ENCODE measurements around the gene LYZL1. TPM values are rescaled to one million over a fixed set of nuclear protein-coding genes. Genes with fewer than 3 reads are reported as not detected.

The LYZL1 gene
- total RNA-seq, 1 donor from 2014 or later: not detected

- H3K79me2 ChIP-seq (ENCODE audit: low read depth): no peaks in the 10 kb centered on the region
- H2AFZ ChIP-seq (replicated peaks): no peak overlapping the region
- peaks cover 10% of the 10 kb centered on the region for H3F3A ChIP-seq (ENCODE audit: low read depth)
- no peak overlapping the region for H3K9ac ChIP-seq
- peaks cover 3% of the 10 kb centered on the region for H3K27me3 Mint-ChIP-seq (ENCODE audit: insufficient read depth, low read depth)
- H3K27ac Mint-ChIP-seq: peak overlapping the region; percentile 35
- no peaks in the 10 kb centered on the region for H3K27me3 ChIP-seq
- H3K4me2 ChIP-seq: no peak overlapping the region
- H3K36me3 Mint-ChIP-seq: no peaks in the 10 kb centered on the region
- peaks cover 17% of the 10 kb centered on the region for H3K4me1 ChIP-seq
- no peak overlapping the region for H3K4me3 ChIP-seq
- no peaks in the 10 kb centered on the region for H3K9me3 ChIP-seq (ENCODE audit: low read depth)
- no peak for TF ChIP-seq EZH2 (IDR thresholded peaks at IDR 0.05)
- TF ChIP-seq EZH2phosphoT487 (IDR thresholded peaks at IDR 0.05): no peak
- no peak for TF ChIP-seq CTCF (IDR thresholded peaks at IDR 0.05)
- H4K20me1 ChIP-seq (ENCODE audit: low read depth): no peaks in the 10 kb centered on the region
- DNase-seq (ENCODE audit: low spot score): no peak
- H3K36me3 ChIP-seq: no peaks in the 10 kb centered on the region
- H3K4me3 Mint-ChIP-seq: no peak overlapping the region
- peaks cover 4% of the 10 kb centered on the region for H3K9me3 Mint-ChIP-seq
- H3K27ac ChIP-seq: no peak overlapping the region
- peaks cover 24% of the 10 kb centered on the region for H3K4me1 Mint-ChIP-seq
These were observed 23.6 kb upstream of the LYZL1 start for GRCh38 chr10:29265210-29265768.

- no peak overlapping the region for H3K9ac ChIP-seq
- no peak overlapping the region for H3K27ac ChIP-seq
- peaks cover 17% of the 10 kb centered on the region for H3K4me1 ChIP-seq
- peaks cover 10% of the 10 kb centered on the region for H3F3A ChIP-seq (ENCODE audit: low read depth)
- H4K20me1 ChIP-seq (ENCODE audit: low read depth): no peaks in the 10 kb centered on the region
- H3K79me2 ChIP-seq (ENCODE audit: low read depth): no peaks in the 10 kb centered on the region
- no peaks in the 10 kb centered on the region for H3K27me3 Mint-ChIP-seq (ENCODE audit: insufficient read depth, low read depth)
- H3K27ac Mint-ChIP-seq: peak overlapping the region; percentile 69
- peaks cover 9% of the 10 kb centered on the region for H3K9me3 Mint-ChIP-seq
- H3K4me3 Mint-ChIP-seq: no peak overlapping the region
- H3K9me3 ChIP-seq (ENCODE audit: low read depth): no peaks in the 10 kb centered on the region
- DNase-seq (ENCODE audit: low spot score): peak; percentile 84
- TF ChIP-seq EZH2phosphoT487 (IDR thresholded peaks at IDR 0.05): no peak
- TF ChIP-seq CTCF (IDR thresholded peaks at IDR 0.05): no peak
- no peak for TF ChIP-seq EZH2 (IDR thresholded peaks at IDR 0.05)
- no peaks in the 10 kb centered on the region for H3K36me3 ChIP-seq
- peak overlapping the region; percentile 58 for H3K4me2 ChIP-seq
- H3K27me3 ChIP-seq: no peaks in the 10 kb centered on the region
- no peak overlapping the region for H3K4me3 ChIP-seq
- peak overlapping the region; percentile 7 for H2AFZ ChIP-seq (replicated peaks)
- peaks cover 24% of the 10 kb centered on the region for H3K4me1 Mint-ChIP-seq
- H3K36me3 Mint-ChIP-seq: no peaks in the 10 kb centered on the region
These were observed 22.2 kb upstream of the LYZL1 start for GRCh38 chr10:29266641-29267040.

- no peak overlapping the region for H2AFZ ChIP-seq (replicated peaks)
- H3K79me2 ChIP-seq (ENCODE audit: low read depth): no peaks in the 10 kb centered on the region
- H3K9me3 ChIP-seq (ENCODE audit: low read depth): no peaks in the 10 kb centered on the region
- H3K27me3 Mint-ChIP-seq (ENCODE audit: insufficient read depth, low read depth): no peaks in the 10 kb centered on the region
- no peaks in the 10 kb centered on the region for H4K20me1 ChIP-seq (ENCODE audit: low read depth)
- TF ChIP-seq EZH2 (IDR thresholded peaks at IDR 0.05) (no peak), CTCF (IDR thresholded peaks at IDR 0.05) (no peak), EZH2phosphoT487 (IDR thresholded peaks at IDR 0.05) (no peak)
- no peaks in the 10 kb centered on the region for H3K36me3 Mint-ChIP-seq
- H3F3A ChIP-seq (ENCODE audit: low read depth): peaks cover 10% of the 10 kb centered on the region
- no peak overlapping the region for H3K4me2 ChIP-seq
- no peaks in the 10 kb centered on the region for H3K36me3 ChIP-seq
- no peak overlapping the region for H3K4me3 Mint-ChIP-seq
- H3K27ac Mint-ChIP-seq: no peak overlapping the region
- no peak overlapping the region for H3K27ac ChIP-seq
- H3K9ac ChIP-seq: no peak overlapping the region
- DNase-seq (ENCODE audit: low spot score): no peak
- H3K9me3 Mint-ChIP-seq: peaks cover 9% of the 10 kb centered on the region
- no peaks in the 10 kb centered on the region for H3K27me3 ChIP-seq
- H3K4me1 Mint-ChIP-seq: peaks cover 24% of the 10 kb centered on the region
- no peak overlapping the region for H3K4me3 ChIP-seq
- peaks cover 17% of the 10 kb centered on the region for H3K4me1 ChIP-seq
These were observed 20.9 kb upstream of the LYZL1 start for GRCh38 chr10:29268011-29268410.

Data from neural progenitor cell (in vitro differentiated cells).